PFSK-1 (cell line): Measurements from ENCODE around the gene HBZ.

ENCODE experiments used
- FOXP2 ChIP-seq: optimal IDR thresholded peaks from 2 replicates; pipeline ENCODE3; 2011; ENCODE audit warnings: borderline replicate concordance, control low read depth, inconsistent platforms; ENCODE audit not compliant: insufficient read depth; ENCODE audit errors: extremely low read length, extremely low read depth
- POLR2AphosphoS5 ChIP-seq: IDR thresholded peaks from 2 replicates; pipeline ENCODE4 v1.6.1; 2012; ENCODE audit warnings: low read depth, mild to moderate bottlenecking, control low read depth, low read length, moderate library complexity
- REST ChIP-seq, 2 experiments: IDR thresholded peaks; 2 replicates each; pipeline versions ENCODE4 v1.6.1 to v1.8.0; 2011 to 2012; ENCODE audit warnings: low read depth in 2 of 2, low read length in 2 of 2, control low read depth in 1 of 2, inconsistent platforms in 1 of 2, mild to moderate bottlenecking in 1 of 2, moderate library complexity in 1 of 2; ENCODE audit not compliant: insufficient read depth in 1 of 2
- SIN3A ChIP-seq: IDR thresholded peaks from 2 replicates; pipeline ENCODE4 v1.6.1; 2012; ENCODE audit warnings: mild to moderate bottlenecking, low read length, moderate library complexity, borderline replicate concordance; ENCODE audit not compliant: insufficient read depth
- TAF1 ChIP-seq: IDR thresholded peaks from 2 replicates; pipeline ENCODE4 v1.6.1; 2012; ENCODE audit warnings: low read length, control low read depth, borderline replicate concordance; ENCODE audit not compliant: insufficient read depth

The HBZ gene

GRCh38 chr16:149024-149660, 3.3 kb upstream of the HBZ start:
- no peak for TF ChIP-seq REST (IDR thresholded peaks at IDR 0.05; ENCODE audit: insufficient read depth in 1 of 2, low read depth in 2 of 2, low read length in 2 of 2)
- no peak for TF ChIP-seq SIN3A
- TF ChIP-seq FOXP2, result no peak
- TF ChIP-seq TAF1, result no peak
- TF ChIP-seq POLR2AphosphoS5, result no peak

- no peak for TF ChIP-seq TAF1
- TF ChIP-seq POLR2AphosphoS5, result no peak
- no peak for TF ChIP-seq REST (IDR thresholded peaks at IDR 0.05; ENCODE audit: insufficient read depth in 1 of 2, low read depth in 2 of 2, low read length in 2 of 2)
- no peak for TF ChIP-seq SIN3A
- no peak for TF ChIP-seq FOXP2
Measured at GRCh38 chr16:154217-155030, 2.0 kb downstream of the HBZ start.

GRCh38 chr16:155031-155398, 2.6 kb downstream of the HBZ start:
- TF ChIP-seq FOXP2, result no peak
- TF ChIP-seq TAF1, result no peak
- no peak for TF ChIP-seq REST (IDR thresholded peaks at IDR 0.05; ENCODE audit: insufficient read depth in 1 of 2, low read depth in 2 of 2, low read length in 2 of 2)
- no peak for TF ChIP-seq SIN3A
- no peak for TF ChIP-seq POLR2AphosphoS5

- TF ChIP-seq REST (IDR thresholded peaks at IDR 0.05; ENCODE audit: insufficient read depth in 1 of 2, low read depth in 2 of 2, low read length in 2 of 2), result no peak
- no peak for TF ChIP-seq POLR2AphosphoS5
- no peak for TF ChIP-seq SIN3A
- no peak for TF ChIP-seq FOXP2
- no peak for TF ChIP-seq TAF1
Measured at GRCh38 chr16:159136-159849, 6.8 kb downstream of the HBZ start.
